Measurements from ENCODE around the gene SNX32. TPM values are rescaled to one million over a fixed set of nuclear protein-coding genes. Genes with fewer than 3 reads are reported as not detected.

SNX32 gene
- polyA plus RNA-seq, 2 of the 4 experiments (the other 2 are of a cell fraction), result 0.08 TPM; not detected in 1

DNA sequence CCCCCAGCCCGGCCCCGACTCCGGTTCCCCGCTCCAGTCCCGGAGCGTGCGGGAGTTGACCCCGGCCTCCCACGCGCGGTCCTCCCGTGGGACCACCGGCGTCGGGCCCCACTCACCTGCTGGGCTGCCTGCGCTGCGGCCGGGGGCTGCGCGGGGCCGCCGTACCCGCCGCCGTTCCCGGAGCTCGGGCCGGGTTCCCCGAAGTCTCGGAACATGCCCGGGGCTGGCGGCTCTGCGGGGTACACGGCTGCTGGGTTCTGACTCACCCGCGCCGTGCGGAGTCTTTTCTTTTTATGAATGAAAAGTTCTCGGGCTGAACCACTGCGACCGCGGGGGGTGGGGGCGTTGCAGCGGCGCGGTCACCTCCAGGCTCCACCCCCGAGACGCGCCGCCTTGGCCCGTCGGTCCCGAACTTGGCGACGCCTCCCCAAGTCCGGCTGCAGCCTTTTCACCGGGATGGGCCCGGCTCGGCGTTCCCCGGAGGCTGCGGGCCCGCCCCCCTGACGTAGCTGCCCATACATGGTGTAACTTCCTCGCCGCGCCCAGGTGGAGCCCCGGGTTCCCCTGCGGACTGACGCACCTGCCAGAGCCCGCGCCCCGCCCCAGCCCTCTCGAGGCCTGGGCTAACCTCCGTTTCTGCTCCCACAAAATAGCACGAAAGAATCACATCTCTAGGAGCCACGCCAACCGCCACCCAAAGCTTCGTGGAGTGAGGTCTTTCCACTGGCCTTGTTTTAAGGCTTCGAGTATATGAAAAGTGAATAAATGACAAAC, 66.5 kb downstream of the SNX32 start, which contains the start of gene FOSL1 (continued):
- 0 out of 2 replicates have a peak, but pooled peaks have one; percentile 41 for TF ChIP-seq HOXB5 (CRISPR knock-in tag; IDR thresholded peaks at IDR 0.05)
- TF ChIP-seq PBX3 (IDR thresholded peaks at IDR 0.05), result peak; percentile 65; the same call in 1 of the 2 replicates
- TF ChIP-seq CTCF (IDR thresholded peaks at IDR 0.05), result no peak
- TF ChIP-seq NFE2L2 (conservative IDR thresholded peaks at IDR 0.05; ENCODE audit: low read length), result no peak
- TF ChIP-seq RCOR1 (IDR thresholded peaks at IDR 0.05; ENCODE audit: low read depth, low read length), result no peak
- TF ChIP-seq, protein P1, sequence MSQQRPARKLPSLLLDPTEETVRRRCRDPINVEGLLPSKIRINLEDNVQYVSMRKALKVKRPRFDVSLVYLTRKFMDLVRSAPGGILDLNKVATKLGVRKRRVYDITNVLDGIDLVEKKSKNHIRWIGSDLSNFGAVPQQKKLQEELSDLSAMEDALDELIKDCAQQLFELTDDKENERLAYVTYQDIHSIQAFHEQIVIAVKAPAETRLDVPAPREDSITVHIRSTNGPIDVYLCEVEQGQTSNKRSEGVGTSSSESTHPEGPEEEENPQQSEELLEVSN (IDR thresholded peaks at IDR 0.05; ENCODE audit: borderline replicate concordance, low read depth), result peak; percentile 59; the same call in 1 of the 2 replicates
- no peak for TF ChIP-seq ZNF302 (CRISPR knock-in tag; IDR thresholded peaks at IDR 0.05)
- no peak for TF ChIP-seq CBX2 (IDR thresholded peaks at IDR 0.05; ENCODE audit: borderline replicate concordance, low read depth)
- no peak for TF ChIP-seq CHD2 (IDR thresholded peaks at IDR 0.05; ENCODE audit: low read length, partially characterized antibody)
- TF ChIP-seq ZSCAN20 (CRISPR knock-in tag; IDR thresholded peaks at IDR 0.05), result peak; percentile 78; the same call in 1 of the 2 replicates
- TF ChIP-seq, protein P2, sequence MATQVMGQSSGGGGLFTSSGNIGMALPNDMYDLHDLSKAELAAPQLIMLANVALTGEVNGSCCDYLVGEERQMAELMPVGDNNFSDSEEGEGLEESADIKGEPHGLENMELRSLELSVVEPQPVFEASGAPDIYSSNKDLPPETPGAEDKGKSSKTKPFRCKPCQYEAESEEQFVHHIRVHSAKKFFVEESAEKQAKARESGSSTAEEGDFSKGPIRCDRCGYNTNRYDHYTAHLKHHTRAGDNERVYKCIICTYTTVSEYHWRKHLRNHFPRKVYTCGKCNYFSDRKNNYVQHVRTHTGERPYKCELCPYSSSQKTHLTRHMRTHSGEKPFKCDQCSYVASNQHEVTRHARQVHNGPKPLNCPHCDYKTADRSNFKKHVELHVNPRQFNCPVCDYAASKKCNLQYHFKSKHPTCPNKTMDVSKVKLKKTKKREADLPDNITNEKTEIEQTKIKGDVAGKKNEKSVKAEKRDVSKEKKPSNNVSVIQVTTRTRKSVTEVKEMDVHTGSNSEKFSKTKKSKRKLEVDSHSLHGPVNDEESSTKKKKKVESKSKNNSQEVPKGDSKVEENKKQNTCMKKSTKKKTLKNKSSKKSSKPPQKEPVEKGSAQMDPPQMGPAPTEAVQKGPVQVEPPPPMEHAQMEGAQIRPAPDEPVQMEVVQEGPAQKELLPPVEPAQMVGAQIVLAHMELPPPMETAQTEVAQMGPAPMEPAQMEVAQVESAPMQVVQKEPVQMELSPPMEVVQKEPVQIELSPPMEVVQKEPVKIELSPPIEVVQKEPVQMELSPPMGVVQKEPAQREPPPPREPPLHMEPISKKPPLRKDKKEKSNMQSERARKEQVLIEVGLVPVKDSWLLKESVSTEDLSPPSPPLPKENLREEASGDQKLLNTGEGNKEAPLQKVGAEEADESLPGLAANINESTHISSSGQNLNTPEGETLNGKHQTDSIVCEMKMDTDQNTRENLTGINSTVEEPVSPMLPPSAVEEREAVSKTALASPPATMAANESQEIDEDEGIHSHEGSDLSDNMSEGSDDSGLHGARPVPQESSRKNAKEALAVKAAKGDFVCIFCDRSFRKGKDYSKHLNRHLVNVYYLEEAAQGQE (IDR thresholded peaks at IDR 0.05), result peak; percentile 47; the same call in 1 of the 2 replicates
- 0 out of 2 replicates have a peak, but pooled peaks have one; percentile 6 for TF ChIP-seq TP53 (CRISPR knock-in tag; IDR thresholded peaks at IDR 0.05)
- TF ChIP-seq SMC3 (IDR thresholded peaks at IDR 0.05), result peak; percentile 22; the same call in 1 of the 3 replicates
- TF ChIP-seq, protein P3, sequence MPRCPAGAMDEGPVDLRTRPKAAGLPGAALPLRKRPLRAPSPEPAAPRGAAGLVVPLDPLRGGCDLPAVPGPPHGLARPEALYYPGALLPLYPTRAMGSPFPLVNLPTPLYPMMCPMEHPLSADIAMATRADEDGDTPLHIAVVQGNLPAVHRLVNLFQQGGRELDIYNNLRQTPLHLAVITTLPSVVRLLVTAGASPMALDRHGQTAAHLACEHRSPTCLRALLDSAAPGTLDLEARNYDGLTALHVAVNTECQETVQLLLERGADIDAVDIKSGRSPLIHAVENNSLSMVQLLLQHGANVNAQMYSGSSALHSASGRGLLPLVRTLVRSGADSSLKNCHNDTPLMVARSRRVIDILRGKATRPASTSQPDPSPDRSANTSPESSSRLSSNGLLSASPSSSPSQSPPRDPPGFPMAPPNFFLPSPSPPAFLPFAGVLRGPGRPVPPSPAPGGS (IDR thresholded peaks at IDR 0.05), result peak; percentile 69; the same call in 1 of the 3 replicates
- peak; percentile 35; the same call in 1 of the 2 replicates for TF ChIP-seq FOSL2 (IDR thresholded peaks at IDR 0.05)
- TF ChIP-seq FOSL2 (CRISPR knock-in tag; IDR thresholded peaks at IDR 0.05), result peak; percentile 95
- TF ChIP-seq MAX (IDR thresholded peaks at IDR 0.05), result peak; percentile 74

DNA sequence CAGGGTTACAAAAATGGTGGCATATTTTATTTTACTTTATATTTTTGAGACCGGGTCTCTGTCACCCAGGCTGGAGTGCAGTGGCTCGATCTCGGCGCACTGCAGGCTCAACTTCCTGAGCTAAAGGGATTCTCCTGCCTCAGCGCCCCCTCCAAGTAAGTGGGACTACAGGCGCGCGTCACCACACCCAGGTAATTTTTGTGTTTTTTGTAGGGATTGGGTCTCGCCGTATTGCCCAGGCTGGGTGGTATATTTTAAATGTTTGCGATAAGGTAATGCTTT, 67.1 kb downstream of the SNX32 start:
- Histone ChIP-seq H3K9me3 (no peaks in the 10 kb centered on the region), H3K4me2 (peak overlapping the region; percentile 90), H3K27ac (peak overlapping the region in 1 of 2 experiments; percentile 97; a peak in 3 of 6 replicates), H3K4me1 (peaks cover 59% of the 10 kb centered on the region), H3K4me3 (peak overlapping the region; percentile 93; the same call in 2 of the 3 replicates)
- CTCF ChIA-PET, result interaction anchor here (1.0 to 31.6 kb wide), 7 partner anchors 7 to 189 kb away, joined by 3 to 618 read pairs (median 5); partner anchors contain the start of genes C11orf68, CCDC85B, DRAP1 and FIBP
- no peak for FAIRE-seq
- no peak for ATAC-seq
- POLR2A ChIA-PET, result interaction anchor here (0.7 to 5.7 kb wide), 10 partner anchors 8 to 49 kb away, joined by 3 to 43 read pairs (median 7); partner anchors contain the start of genes C11orf68, CCDC85B and FIBP
- DNase-seq (ENCODE audit: low read depth in 1 of 2, low spot score in 1 of 2), result no peak
- TF ChIP-seq TP53 (CRISPR knock-in tag; IDR thresholded peaks at IDR 0.05) (peak; percentile 69; the same call in 1 of the 2 replicates), FOSB (CRISPR knock-in tag; IDR thresholded peaks at IDR 0.05) (no peak)
- 87% methylated on average over 11 of the region's 11 CpGs for WGBS (ENCODE audit: missing lambda C conversion rate)
